Stimulated activated CD8-positive, alpha-beta memory T cell treated with anti-CD3 and anti-CD28 coated beads, Interleukin-12 subunit alpha, Interleukin-12 subunit beta, amount 100 ng/mL, for 24 hours (primary cell): ENCODE measurements around the gene FITM2.
"Not testable (repeated sequence)": the region's sequence is repeated elsewhere in the genome, so short reads cannot be mapped to it uniquely, and the experiment has no call there.

Experiments used
- DNase-seq: peaks from one replicate; pipeline ENCODE4 v3.0.0-alpha.2; 2020; ENCODE audit errors: extremely low read depth

The FITM2 gene

GRCh38 chr20:44331201-44331600 lies 20.2 kb upstream of the FITM2 start:
- DNase-seq: no peak

GRCh38 chr20:44328428-44328827 lies 17.4 kb upstream of the FITM2 start:
- DNase-seq: no peak

- DNase-seq: not testable (repeated sequence)
Observed at GRCh38 chr20:44327748-44328147, 16.7 kb upstream of the FITM2 start.

GRCh38 chr20:44326391-44327159 lies 15.6 kb upstream of the FITM2 start:
- DNase-seq: no peak

- no peak for DNase-seq
Observed at GRCh38 chr20:44324343-44324742, 13.3 kb upstream of the FITM2 start.

- DNase-seq: no peak
Observed at GRCh38 chr20:44319839-44320422, 8.9 kb upstream of the FITM2 start.

GRCh38 chr20:44314870-44315269 lies 3.9 kb upstream of the FITM2 start:
- no peak for DNase-seq

- DNase-seq: no peak
Observed at GRCh38 chr20:44309763-44310663, 989 bp downstream of the FITM2 start.

GRCh38 chr20:44306927-44307326 lies 4.1 kb downstream of the FITM2 start:
- no peak for DNase-seq

- DNase-seq: no peak
Observed at GRCh38 chr20:44304383-44304782, 6.6 kb downstream of the FITM2 start.

- DNase-seq: no peak
Observed at GRCh38 chr20:44302736-44303135, 8.3 kb downstream of the FITM2 start.

GRCh38 chr20:44302026-44302669 lies 8.9 kb downstream of the FITM2 start:
- DNase-seq: no peak

- no peak for DNase-seq
Observed at GRCh38 chr20:44301285-44301684, 9.7 kb downstream of the FITM2 start.

GRCh38 chr20:44299011-44299535 lies 11.9 kb downstream of the FITM2 start:
- not testable (repeated sequence) for DNase-seq

GRCh38 chr20:44297721-44298120 lies 13.3 kb downstream of the FITM2 start:
- DNase-seq: no peak

GRCh38 chr20:44296011-44296410 lies 15.0 kb downstream of the FITM2 start:
- DNase-seq: no peak

- DNase-seq: no peak
Observed at GRCh38 chr20:44291754-44292153, 19.2 kb downstream of the FITM2 start.

GRCh38 chr20:44288252-44288651 lies 22.8 kb downstream of the FITM2 start:
- no peak for DNase-seq

- DNase-seq: no peak
Observed at GRCh38 chr20:44287272-44288097, 23.5 kb downstream of the FITM2 start.

- no peak for DNase-seq
Observed at GRCh38 chr20:44284032-44284431, 27.0 kb downstream of the FITM2 start.

GRCh38 chr20:44282192-44282591 lies 28.8 kb downstream of the FITM2 start:
- no peak for DNase-seq
